ENCODE results near the gene EIF5A.

DNA sequence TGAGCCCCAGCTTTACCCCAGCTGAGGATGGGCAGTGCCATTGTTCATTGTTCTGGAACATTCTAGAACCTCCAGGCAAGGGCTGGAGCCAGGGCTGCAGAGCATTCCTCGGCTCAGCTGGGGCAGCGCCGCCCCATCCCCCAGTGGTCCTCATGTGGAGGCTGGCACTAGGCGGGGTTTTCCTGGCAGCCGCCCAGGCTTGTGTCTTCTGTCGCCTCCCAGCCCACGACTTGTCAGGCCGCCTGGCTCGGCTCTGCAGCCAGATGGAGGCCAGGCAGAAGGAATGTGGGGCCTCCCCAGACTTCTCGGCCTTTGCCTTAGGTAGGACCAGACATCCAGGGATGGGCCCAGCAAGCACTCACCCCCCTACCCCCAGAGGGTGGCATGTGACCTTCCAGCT lies 47.6 kb downstream of the EIF5A start, which contains the start of gene TMEM95:
- TF ChIP-seq CTCF (IDR thresholded peaks at IDR 0.05) (no peak), POLR2A (IDR thresholded peaks at IDR 0.05) (no peak)

Measured in Peyer's patch (tissue), 4 donors.